Astrocyte of the spinal cord (primary cell): Measurements from ENCODE around the gene AGPS.

Experiments
- DNase-seq: peaks from one replicate; pipeline ENCODE4 v3.0.0; 2011; ENCODE audit warnings: low read depth, low spot score
- H3K4me3 ChIP-seq: 2 replicates; pipeline ENCODE4 v1.5.1; 2011; ENCODE audit warnings: low read depth, mild to moderate bottlenecking, low read length, moderate library complexity
- CTCF ChIP-seq: IDR thresholded peaks from 2 replicates; pipeline ENCODE4 v1.5.1; 2012; ENCODE audit warnings: low read depth, mild to moderate bottlenecking, low read length, inconsistent platforms
- in situ Hi-C: cut with HindIII; loops from 2 replicates; pipeline ENCODE4 v1.10.0; 2017; ENCODE audit warnings: low sequenced_read_pairs

Gene AGPS

GRCh38 chr2:177467646-177468045 is 75.1 kb downstream of the AGPS start:
- no peak for TF ChIP-seq CTCF
- DNase-seq, result peak; percentile 67
- no peak overlapping the region for H3K4me3 ChIP-seq
- in situ Hi-C loops, result no loop called here

DNA sequence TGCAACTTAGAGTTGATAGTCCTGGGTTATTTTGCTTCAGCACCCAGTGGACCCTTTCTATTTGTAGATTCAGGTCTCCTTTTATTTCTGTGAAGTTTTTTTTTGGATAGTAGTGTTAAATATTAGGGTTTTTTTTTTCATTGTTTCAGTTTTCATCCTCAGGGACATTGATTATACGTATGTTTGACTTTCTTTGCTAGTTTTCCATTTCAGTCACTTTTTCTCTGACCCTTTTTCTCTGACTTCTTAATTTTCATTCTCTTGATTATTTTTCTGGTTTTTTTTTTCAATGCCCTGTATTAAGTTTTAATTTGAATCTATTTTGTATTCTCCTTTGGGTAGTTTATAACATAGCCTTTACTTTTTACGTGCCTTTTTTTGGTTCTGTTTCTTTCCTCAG is 79.4 kb downstream of the AGPS start:
- no peak overlapping the region for H3K4me3 ChIP-seq
- no peak for TF ChIP-seq CTCF
- in situ Hi-C loops, result no loop called here
- no peak for DNase-seq

DNA sequence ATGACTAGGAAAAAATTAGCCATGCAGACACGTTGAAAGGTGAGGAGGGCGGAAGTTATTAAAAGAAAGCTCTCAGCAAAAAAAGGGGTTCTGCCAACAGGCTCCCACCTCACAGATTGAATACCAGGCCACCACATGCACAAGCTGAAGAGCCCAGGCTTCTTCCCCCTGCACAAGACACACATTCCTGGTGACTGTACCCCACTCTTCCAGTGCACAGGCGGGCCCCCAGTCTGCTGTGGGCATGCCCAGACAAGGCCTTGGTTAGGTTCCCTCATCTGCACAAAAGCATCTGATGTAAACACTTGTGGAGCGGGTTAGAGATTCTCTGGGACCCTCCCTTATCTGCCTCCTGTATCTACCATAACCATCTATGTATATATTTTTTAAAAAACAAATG is 81.7 kb downstream of the AGPS start:
- no peak for DNase-seq
- TF ChIP-seq CTCF, result no peak
- in situ Hi-C loops, result no loop called here
- no peak overlapping the region for H3K4me3 ChIP-seq

GRCh38 chr2:177474998-177475397 is 82.4 kb downstream of the AGPS start:
- H3K4me3 ChIP-seq, result no peak overlapping the region
- in situ Hi-C loops, result no loop called here
- no peak for TF ChIP-seq CTCF
- DNase-seq, result peak; percentile 56

- DNase-seq, result no peak
- TF ChIP-seq CTCF, result no peak
- in situ Hi-C loops, result no loop called here
- H3K4me3 ChIP-seq, result no peak overlapping the region
These were observed 84.3 kb downstream of the AGPS start for GRCh38 chr2:177476897-177477296.

DNA sequence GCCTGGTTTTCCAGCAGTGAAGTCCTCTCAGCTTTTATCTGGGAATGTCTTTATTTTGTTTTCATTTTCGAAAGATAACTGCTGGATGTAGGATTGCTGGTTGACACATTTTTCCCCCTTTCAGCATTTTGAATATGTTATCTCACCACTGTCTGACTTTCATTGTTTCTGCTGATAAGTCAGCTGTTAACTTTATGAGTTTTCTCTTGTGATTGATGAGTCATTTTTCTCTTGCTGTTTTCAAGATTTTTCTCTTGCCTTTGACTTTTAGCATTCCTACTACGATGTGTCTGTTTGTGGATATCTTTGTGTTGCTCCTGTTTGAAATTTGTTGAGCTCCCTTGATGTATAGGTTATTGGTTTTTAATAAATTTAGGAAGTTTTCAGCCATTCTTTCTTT is 85.5 kb downstream of the AGPS start:
- TF ChIP-seq CTCF, result no peak
- no peak overlapping the region for H3K4me3 ChIP-seq
- in situ Hi-C loops, result no loop called here
- no peak for DNase-seq

DNA sequence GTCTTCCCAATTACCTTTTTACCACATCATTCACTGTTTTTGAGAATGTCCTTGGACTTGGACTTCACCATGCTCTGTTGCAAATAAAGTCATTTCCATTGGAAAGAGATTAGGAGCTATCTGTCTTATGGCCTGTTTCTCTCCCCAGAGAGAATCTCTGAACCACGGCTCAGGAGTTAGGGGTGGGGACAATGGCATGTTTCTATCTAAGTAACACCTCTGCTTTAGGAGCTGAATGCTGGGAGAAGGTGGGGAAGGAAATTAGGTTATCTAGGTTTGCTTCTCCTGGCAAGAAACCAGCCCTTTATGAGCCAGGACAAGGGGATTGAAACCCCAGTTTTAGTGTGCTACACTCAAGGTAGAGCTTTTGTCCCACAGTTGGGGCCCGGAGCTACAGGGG is 86.3 kb downstream of the AGPS start:
- in situ Hi-C loops, result no loop called here
- no peak overlapping the region for H3K4me3 ChIP-seq
- DNase-seq, result no peak
- TF ChIP-seq CTCF, result no peak
